OCI-M2 (cell line): ENCODE results near the gene SAMD10.
"Not testable (repeated sequence)": the region's sequence is repeated elsewhere in the genome, so short reads cannot be mapped to it uniquely, and the experiment has no call there.

ENCODE experiments used
- DNase-seq: peaks from one replicate; lab custom pipeline; 2025; ENCODE audit not compliant: unreplicated experiment; lab: John Stamatoyannopoulos, UW

SAMD10 gene

GRCh38 chr20:63979557-63980316, at the start of gene SAMD10:
SAMD10 (minus strand) TSS chr20:63979642; CDS start chr20:63979467, 175 bp downstream.
- DNase-seq, result no peak

GRCh38 chr20:64027981-64028685, 48.7 kb upstream of the SAMD10 start:
- DNase-seq, result no peak

- no peak for DNase-seq
Observed at GRCh38 chr20:64025826-64026412, 46.5 kb upstream of the SAMD10 start.

GRCh38 chr20:64025101-64025825, 45.8 kb upstream of the SAMD10 start:
- DNase-seq, result no peak

- no peak for DNase-seq
Observed at GRCh38 chr20:64024141-64024990, 44.9 kb upstream of the SAMD10 start.

GRCh38 chr20:64023361-64024140, 44.1 kb upstream of the SAMD10 start:
- DNase-seq, result no peak

- DNase-seq, result no peak
Observed at GRCh38 chr20:64022671-64023360, 43.4 kb upstream of the SAMD10 start.

GRCh38 chr20:64021124-64021975, 41.9 kb upstream of the SAMD10 start:
- no peak for DNase-seq

GRCh38 chr20:64015635-64016034, 36.2 kb upstream of the SAMD10 start:
- DNase-seq, result no peak

- not testable (repeated sequence) for DNase-seq
Observed at GRCh38 chr20:64012385-64013154, 33.1 kb upstream of the SAMD10 start.

GRCh38 chr20:64011366-64011779, 31.9 kb upstream of the SAMD10 start:
- no peak for DNase-seq

- DNase-seq, result no peak
Observed at GRCh38 chr20:64010711-64011237, 31.3 kb upstream of the SAMD10 start.

GRCh38 chr20:64009811-64010387, 30.5 kb upstream of the SAMD10 start:
- no peak for DNase-seq

- DNase-seq, result no peak
Observed at GRCh38 chr20:64006902-64007301, 27.5 kb upstream of the SAMD10 start.

- no peak for DNase-seq
Observed at GRCh38 chr20:64006490-64006889, 27.0 kb upstream of the SAMD10 start.

GRCh38 chr20:64005394-64005793, 26.0 kb upstream of the SAMD10 start:
- DNase-seq, result no peak
